MG63 (cell line): ENCODE data around the gene ADAMTS16. TPM values are rescaled to one million over a fixed set of nuclear protein-coding genes. Genes with fewer than 3 reads are reported as not detected.

Experiments
- DNase-seq: peaks from one replicate; pipeline ENCODE4 v3.0.0-alpha.2; 2020
- H3K27me3 ChIP-seq: fragments of 250-450 bp; sonication (Bioruptor Pico); 2 replicates; pipeline ENCODE4 v1.5.1; 2020; ENCODE audit warnings: mild to moderate bottlenecking, moderate library complexity
- H3K36me3 ChIP-seq: fragments of 250-450 bp; sonication (Bioruptor Pico); 2 replicates; pipeline ENCODE4 v1.5.1; 2020; ENCODE audit warnings: mild to moderate bottlenecking, moderate library complexity
- H3K4me3 ChIP-seq: fragments of 250-450 bp; sonication (Bioruptor Pico); 2 replicates; pipeline ENCODE4 v1.5.1; 2020; ENCODE audit warnings: mild to moderate bottlenecking, moderate library complexity
- H3K9me3 ChIP-seq: fragments of 250-450 bp; sonication (Bioruptor Pico); 2 replicates; pipeline ENCODE4 v1.5.1; 2020; ENCODE audit warnings: mild to moderate bottlenecking, moderate library complexity
- total RNA-seq: library from RNA; depleted of rRNA; stranded (reverse); fragments of >200 nt; shearing (Covaris generic); gene quantifications from 2 replicates; pipeline ENCODE4 v1.2.3, GENCODE V29; 2014; ENCODE audit warnings: low replicate concordance

ADAMTS16 gene
- total RNA-seq, 1 experiment from 2014 or later: not detected

- Histone ChIP-seq H3K27me3 (no peaks in the 10 kb centered on the region), H3K9me3 (no peaks in the 10 kb centered on the region), H3K36me3 (no peaks in the 10 kb centered on the region), H3K4me3 (no peak overlapping the region)
- no peak for DNase-seq
These were observed 207.3 kb downstream of the ADAMTS16 start for GRCh38 chr5:5347442-5347841.

GRCh38 chr5:5348135-5348534 lies 208.0 kb downstream of the ADAMTS16 start:
- no peak overlapping the region for H3K4me3 ChIP-seq

GRCh38 chr5:5348576-5348975 lies 208.4 kb downstream of the ADAMTS16 start:
- DNase-seq: no peak
- no peaks in the 10 kb centered on the region for H3K27me3 ChIP-seq
- H3K36me3 ChIP-seq: no peaks in the 10 kb centered on the region
- H3K4me3 ChIP-seq: no peak overlapping the region
- no peaks in the 10 kb centered on the region for H3K9me3 ChIP-seq

More at GRCh38 chr5:5348135-5348534, 208.0 kb downstream of the ADAMTS16 start:
- H3K27me3 ChIP-seq: no peaks in the 10 kb centered on the region
- no peak for DNase-seq
- H3K9me3 ChIP-seq: no peaks in the 10 kb centered on the region
- H3K36me3 ChIP-seq: no peaks in the 10 kb centered on the region

- Histone ChIP-seq H3K27me3 (no peaks in the 10 kb centered on the region), H3K36me3 (no peaks in the 10 kb centered on the region), H3K9me3 (no peaks in the 10 kb centered on the region), H3K4me3 (no peak overlapping the region)
- peak; percentile 39 for DNase-seq
These were observed 210.0 kb downstream of the ADAMTS16 start for GRCh38 chr5:5350101-5350500.

GRCh38 chr5:5351288-5351979 lies 211.3 kb downstream of the ADAMTS16 start:
- DNase-seq: peak; percentile 95
- H3K27me3 ChIP-seq: no peaks in the 10 kb centered on the region
- H3K9me3 ChIP-seq: no peaks in the 10 kb centered on the region
- H3K4me3 ChIP-seq: no peak overlapping the region
- no peaks in the 10 kb centered on the region for H3K36me3 ChIP-seq

- Histone ChIP-seq H3K4me3 (no peak overlapping the region), H3K9me3 (no peaks in the 10 kb centered on the region), H3K27me3 (no peaks in the 10 kb centered on the region), H3K36me3 (no peaks in the 10 kb centered on the region)
- no peak for DNase-seq
These were observed 212.5 kb downstream of the ADAMTS16 start for GRCh38 chr5:5352675-5353074.

- no peak for DNase-seq
- Histone ChIP-seq H3K9me3 (no peaks in the 10 kb centered on the region), H3K36me3 (no peaks in the 10 kb centered on the region)
These were observed 213.6 kb downstream of the ADAMTS16 start for GRCh38 chr5:5353681-5354080.

GRCh38 chr5:5356765-5357164 lies 216.6 kb downstream of the ADAMTS16 start:
- 0 out of 2 replicates have a peak, but pooled peaks cover 2% of the 10 kb centered on the region for H3K27me3 ChIP-seq
- no peak for DNase-seq
- no peaks in the 10 kb centered on the region for H3K9me3 ChIP-seq
- no peak overlapping the region for H3K4me3 ChIP-seq
- no peaks in the 10 kb centered on the region for H3K36me3 ChIP-seq

More at GRCh38 chr5:5353681-5354080, 213.6 kb downstream of the ADAMTS16 start:
- Histone ChIP-seq H3K4me3 (no peak overlapping the region), H3K27me3 (no peaks in the 10 kb centered on the region)

GRCh38 chr5:5359618-5360017 lies 219.5 kb downstream of the ADAMTS16 start:
- Histone ChIP-seq H3K27me3 (0 out of 2 replicates have a peak, but pooled peaks cover 2% of the 10 kb centered on the region), H3K4me3 (no peak overlapping the region), H3K9me3 (no peaks in the 10 kb centered on the region), H3K36me3 (no peaks in the 10 kb centered on the region)
- no peak for DNase-seq

- no peak for DNase-seq
- H3K9me3 ChIP-seq: no peaks in the 10 kb centered on the region
- no peaks in the 10 kb centered on the region for H3K36me3 ChIP-seq
- no peak overlapping the region for H3K4me3 ChIP-seq
- H3K27me3 ChIP-seq: 0 out of 2 replicates have a peak, but pooled peaks cover 2% of the 10 kb centered on the region
These were observed 220.3 kb downstream of the ADAMTS16 start for GRCh38 chr5:5360363-5360940.

GRCh38 chr5:5360941-5361520 lies 220.9 kb downstream of the ADAMTS16 start:
- H3K27me3 ChIP-seq: 0 out of 2 replicates have a peak, but pooled peaks cover 2% of the 10 kb centered on the region
- no peaks in the 10 kb centered on the region for H3K9me3 ChIP-seq
- H3K4me3 ChIP-seq: no peak overlapping the region
- DNase-seq: no peak
- no peaks in the 10 kb centered on the region for H3K36me3 ChIP-seq

GRCh38 chr5:5363045-5363444 lies 222.9 kb downstream of the ADAMTS16 start:
- H3K27me3 ChIP-seq: 0 out of 2 replicates have a peak, but pooled peaks cover 2% of the 10 kb centered on the region

GRCh38 chr5:5364932-5365331 lies 224.8 kb downstream of the ADAMTS16 start:
- no peaks in the 10 kb centered on the region for H3K36me3 ChIP-seq
- H3K27me3 ChIP-seq: 0 out of 2 replicates have a peak, but pooled peaks cover 2% of the 10 kb centered on the region
- H3K9me3 ChIP-seq: no peaks in the 10 kb centered on the region
- no peak overlapping the region for H3K4me3 ChIP-seq
- no peak for DNase-seq

More at GRCh38 chr5:5363045-5363444, 222.9 kb downstream of the ADAMTS16 start:
- H3K9me3 ChIP-seq: no peaks in the 10 kb centered on the region
- no peaks in the 10 kb centered on the region for H3K36me3 ChIP-seq
- no peak overlapping the region for H3K4me3 ChIP-seq
- DNase-seq: no peak

GRCh38 chr5:5367739-5368138 lies 227.6 kb downstream of the ADAMTS16 start:
- Histone ChIP-seq H3K36me3 (no peaks in the 10 kb centered on the region), H3K9me3 (no peaks in the 10 kb centered on the region), H3K4me3 (no peak overlapping the region), H3K27me3 (no peaks in the 10 kb centered on the region)
- no peak for DNase-seq

GRCh38 chr5:5369051-5369605 lies 229.0 kb downstream of the ADAMTS16 start:
- Histone ChIP-seq H3K9me3 (no peaks in the 10 kb centered on the region), H3K36me3 (no peaks in the 10 kb centered on the region), H3K27me3 (no peaks in the 10 kb centered on the region)

More at GRCh38 chr5:5369051-5369605, 229.0 kb downstream of the ADAMTS16 start:
- no peak for DNase-seq
- H3K4me3 ChIP-seq: no peak overlapping the region
